CD4-positive, alpha-beta T cell treated with Interferon gamma for 1 hour (primary cell): ENCODE measurements around the gene CTIF.

Source experiments
- DNase-seq: peaks from one replicate; pipeline ENCODE4 v3.0.0-alpha.2; 2020

CTIF gene

DNA sequence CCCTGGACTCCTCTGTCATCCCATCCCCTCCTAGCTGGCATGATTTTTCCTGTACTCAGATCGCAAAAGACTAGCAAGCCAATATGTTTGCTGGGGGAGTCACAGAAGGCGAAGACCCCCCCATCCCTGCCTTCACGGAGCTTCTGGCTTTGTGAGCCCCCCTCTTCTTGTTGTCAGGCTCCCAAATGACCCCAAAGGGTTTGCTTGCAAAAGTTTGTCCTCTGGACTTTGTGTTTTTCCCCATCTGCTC lies 242.0 kb downstream of the CTIF start:
- no peak for DNase-seq

DNA sequence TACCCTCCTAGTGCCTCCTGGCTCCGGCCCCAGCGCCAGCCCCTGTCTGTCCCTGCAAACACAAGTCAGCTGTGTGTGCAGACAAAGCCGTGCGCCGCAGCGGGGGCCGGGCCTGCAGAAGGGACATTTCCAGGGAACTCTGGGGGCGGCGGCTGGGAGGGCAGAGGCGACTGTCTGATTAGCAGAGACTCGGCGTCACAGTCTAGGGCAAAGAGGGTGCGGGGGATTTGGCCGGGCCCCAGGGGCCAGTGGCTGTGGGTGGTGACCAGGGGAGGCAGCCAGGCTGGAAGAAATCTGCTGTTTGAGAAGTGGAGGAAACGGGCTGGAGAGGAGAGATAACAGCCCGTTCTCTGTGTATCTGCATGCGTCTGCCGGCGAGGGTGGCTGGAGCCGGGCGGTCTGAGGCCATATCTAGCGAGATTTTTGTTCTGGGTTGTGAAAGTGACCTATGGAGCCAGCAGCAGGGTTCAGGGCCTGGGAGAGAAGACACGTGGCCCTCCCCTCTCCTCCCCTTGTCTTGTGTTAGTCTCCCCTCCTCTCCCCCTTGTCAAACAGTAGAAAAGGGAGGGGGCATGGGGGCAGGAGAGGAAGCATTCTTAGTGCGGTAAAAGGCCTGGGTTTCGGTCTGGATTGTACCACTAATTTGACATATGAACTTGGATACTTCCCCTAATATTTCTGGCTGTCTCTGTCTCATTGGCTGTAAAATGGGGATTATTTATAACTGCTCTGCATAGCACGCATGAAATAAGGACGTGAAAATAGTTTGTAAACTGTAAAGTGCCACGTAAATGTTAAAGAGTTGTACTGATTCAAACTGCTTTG lies 242.5 kb downstream of the CTIF start:
- peak; percentile 21 for DNase-seq

GRCh38 chr18:48781988-48782363 lies 243.1 kb downstream of the CTIF start:
- DNase-seq, result no peak

DNA sequence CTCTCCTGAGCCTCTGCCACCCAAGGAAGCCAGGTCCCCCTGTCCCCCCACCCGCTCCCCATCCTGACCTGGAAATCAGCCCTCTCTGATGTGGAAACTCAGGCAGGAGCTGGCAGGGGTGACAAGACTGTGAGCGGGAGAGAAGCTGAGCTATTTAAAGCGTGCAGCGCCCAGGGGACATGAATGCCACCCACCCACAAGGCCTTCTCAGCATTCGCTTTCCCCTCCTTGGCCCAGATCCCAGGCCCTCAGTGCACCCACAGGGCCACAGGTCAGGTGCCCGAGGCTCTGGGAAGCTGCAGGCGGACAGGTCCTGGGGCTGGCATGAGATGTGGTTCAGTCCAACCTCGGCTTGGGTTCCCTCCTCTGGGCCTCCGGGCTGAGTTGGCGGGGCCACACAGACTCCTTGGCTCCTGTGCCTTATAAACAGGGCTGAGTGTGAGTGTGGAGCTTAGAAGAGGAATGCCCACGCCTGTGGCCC lies 243.6 kb downstream of the CTIF start:
- DNase-seq, result no peak

DNA sequence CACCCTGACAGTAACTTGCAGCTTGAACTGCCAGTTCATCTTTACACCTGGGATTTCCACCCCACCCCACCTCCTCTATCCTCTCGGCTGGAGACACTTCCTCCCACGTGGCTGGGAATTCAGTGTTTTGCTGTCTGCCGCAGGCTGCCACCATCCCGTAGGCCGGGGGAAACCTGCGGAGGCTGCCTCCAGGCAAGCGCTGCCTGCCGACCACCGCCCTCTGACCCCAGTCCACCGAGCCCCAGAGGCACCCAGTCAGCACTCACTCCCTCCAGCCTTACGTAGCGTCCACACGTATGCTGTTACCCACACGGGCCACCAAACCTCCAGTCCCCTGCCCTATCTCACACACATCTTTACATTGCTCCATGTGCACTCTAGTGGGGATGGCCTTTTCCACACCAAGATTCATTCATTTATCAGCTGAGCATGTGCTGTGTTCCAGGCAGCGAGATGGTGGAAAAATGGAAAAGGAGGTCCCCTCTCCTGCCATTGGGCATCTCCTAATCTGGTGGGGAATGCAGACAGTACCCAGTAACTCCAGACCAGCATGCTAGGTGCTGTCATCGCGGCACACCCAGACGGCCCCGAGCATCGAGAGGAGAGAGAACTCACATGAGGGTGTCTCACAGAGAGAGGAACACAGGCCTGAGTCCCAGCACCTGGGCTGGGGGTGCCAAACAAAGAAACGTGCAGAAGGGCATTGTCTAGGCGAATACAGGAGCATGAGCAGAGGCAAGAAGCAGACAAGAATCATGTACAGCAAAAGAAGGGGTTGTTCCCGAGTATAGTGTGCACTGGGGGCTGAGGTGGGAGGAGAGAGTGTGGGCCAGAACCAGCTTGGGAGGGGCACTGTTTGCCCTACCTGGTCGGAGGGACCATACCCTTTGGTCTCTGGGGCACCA lies 245.0 kb downstream of the CTIF start:
- DNase-seq, result no peak

DNA sequence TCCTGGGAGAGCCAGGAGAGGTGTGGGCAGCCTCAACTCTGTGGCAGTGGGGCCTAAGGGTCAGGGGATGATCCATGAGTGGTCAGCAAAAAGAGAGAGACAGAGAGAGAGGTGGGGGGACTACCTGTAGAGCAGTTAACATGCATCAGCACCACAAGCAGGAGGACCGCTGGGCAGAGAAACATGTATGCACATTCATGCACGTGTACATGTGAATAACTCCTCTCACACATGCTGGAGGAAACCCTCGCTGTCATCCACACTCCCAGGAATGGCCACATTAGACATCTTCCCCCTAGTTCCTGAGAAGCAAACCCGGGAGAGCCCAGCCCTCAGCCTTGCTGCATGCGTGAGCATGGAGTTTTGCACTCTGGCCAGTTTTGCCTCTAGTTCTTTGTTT lies 245.8 kb downstream of the CTIF start:
- DNase-seq, result no peak

- DNase-seq, result peak; percentile 50
These were observed 246.3 kb downstream of the CTIF start for GRCh38 chr18:48785091-48785614.

DNA sequence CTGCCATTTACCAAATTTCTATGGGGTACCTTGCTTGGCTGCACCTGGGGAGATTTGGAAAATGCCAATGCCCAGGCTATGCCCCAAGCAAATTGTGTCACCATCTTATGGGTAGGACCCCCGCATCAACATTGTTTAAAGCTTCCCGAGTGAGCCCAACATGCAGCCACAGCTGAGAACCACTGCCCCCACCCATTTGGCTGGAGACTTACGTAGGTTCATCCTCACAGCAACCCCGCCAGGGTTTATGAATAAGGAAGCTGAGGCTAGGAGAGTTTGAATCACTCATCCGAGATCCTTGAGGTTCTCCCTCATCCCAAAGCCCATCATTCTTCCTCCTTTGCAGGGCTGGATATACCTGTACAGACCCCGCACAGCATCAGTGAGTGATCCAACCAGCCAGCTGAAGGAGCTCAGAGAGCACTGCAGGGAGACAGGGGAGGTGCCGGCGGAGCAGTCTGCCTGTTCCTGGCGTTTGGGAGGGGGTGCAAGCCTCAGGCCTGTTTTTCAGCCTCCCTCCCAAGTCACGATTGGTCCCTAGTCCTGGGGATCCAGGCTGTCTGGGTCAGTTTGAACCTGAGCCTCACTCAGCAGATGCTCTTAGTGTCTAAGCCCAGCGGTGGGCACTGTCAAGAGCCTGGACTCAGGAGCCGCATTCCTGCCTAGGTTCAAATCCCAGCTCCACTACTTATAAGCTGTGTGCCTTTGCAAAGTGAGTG lies 247.1 kb downstream of the CTIF start:
- DNase-seq, result no peak

DNA sequence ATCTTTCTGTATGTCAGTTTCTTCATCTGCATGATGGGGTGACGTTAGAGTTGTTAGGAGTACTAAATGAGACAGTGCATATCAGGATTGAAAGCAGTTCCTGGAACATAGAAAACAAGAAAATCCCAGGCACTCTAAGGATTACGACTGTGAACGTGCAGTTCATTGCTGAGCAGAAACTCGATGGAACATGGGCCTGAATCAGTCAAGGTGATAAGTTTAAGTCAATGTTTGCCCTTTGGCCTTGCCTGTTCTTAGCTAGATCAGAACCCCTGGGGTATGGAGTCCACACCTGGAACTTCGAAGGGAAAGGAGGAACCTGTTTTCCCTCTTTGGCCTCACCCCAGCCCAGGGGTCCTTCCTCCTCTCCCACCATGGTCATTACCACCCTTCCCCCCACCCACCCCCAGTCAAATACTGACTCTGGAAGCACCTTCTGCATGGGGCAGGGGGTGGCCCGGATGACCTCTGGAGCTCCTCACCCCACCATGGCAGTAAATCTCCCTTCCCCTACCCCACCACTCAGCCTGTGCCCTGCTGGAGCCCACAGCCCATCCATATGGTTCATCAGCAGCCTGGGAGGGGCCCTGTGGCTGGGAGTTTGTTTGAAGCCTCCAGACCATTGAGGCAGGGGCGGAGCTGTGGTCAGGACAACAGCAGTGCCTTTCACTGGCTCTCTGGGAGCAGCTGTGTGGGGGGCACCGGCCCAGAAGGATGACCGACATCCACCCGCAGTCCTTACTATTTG lies 247.8 kb downstream of the CTIF start:
- no peak for DNase-seq

GRCh38 chr18:48787203-48788151 lies 248.6 kb downstream of the CTIF start:
- DNase-seq, result no peak

- DNase-seq, result no peak
These were observed 249.5 kb downstream of the CTIF start for GRCh38 chr18:48788373-48788772.

DNA sequence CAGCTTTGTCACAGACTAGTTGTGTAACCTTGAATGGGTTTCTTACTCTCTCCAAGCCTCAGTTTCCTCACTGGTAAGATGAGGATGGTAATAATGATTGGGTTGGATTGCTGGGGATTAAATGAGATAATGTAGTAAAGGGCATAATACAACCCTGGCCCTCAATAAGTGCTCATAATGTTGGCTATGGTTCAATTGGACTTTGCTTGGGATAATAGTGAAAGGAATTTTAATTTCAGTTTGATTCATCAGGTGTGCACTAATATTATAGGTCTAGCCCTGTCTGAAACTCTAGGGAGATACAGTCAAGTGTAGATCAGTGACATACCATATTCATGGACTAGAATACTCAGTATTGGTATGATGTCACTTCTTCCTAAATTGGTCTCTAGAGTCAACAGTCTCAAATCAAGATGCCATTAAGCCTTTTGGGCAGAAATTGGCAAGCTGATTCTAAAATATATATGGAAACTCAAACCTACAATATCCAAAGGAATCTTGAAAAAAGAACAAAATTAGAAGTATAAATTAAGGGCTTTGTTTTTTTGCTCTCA lies 250.5 kb downstream of the CTIF start:
- no peak for DNase-seq

DNA sequence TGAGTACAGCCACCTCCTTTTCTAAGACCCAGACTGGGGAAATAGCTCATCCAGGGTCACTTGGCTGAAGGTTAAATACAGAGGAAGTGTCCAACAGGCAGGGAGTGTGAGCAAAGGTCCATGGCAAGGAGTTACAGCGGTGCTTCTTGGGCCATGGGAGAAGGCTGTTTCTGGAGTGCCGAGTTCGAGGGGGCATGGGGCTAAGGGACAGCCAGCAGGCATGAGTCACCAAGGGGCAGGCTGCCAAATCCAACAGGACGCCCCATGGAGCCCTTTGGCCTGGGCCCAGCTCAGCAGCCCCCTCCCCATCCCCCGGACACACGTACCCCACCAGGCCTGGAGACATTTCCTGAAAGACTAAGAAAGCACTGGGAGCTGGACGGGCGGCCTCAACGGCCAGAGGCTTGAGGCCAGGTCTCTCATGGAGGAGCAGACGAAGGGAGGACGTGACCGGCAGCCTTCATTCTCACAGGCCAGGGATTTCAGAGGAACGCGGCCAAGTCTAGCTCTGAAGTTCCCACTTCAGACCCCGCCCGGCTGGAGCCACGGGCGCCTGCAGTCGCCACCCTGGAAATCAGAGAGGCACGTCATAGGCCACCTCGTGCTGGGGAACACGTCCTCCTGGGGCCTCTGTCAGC lies 251.5 kb downstream of the CTIF start:
- no peak for DNase-seq

DNA sequence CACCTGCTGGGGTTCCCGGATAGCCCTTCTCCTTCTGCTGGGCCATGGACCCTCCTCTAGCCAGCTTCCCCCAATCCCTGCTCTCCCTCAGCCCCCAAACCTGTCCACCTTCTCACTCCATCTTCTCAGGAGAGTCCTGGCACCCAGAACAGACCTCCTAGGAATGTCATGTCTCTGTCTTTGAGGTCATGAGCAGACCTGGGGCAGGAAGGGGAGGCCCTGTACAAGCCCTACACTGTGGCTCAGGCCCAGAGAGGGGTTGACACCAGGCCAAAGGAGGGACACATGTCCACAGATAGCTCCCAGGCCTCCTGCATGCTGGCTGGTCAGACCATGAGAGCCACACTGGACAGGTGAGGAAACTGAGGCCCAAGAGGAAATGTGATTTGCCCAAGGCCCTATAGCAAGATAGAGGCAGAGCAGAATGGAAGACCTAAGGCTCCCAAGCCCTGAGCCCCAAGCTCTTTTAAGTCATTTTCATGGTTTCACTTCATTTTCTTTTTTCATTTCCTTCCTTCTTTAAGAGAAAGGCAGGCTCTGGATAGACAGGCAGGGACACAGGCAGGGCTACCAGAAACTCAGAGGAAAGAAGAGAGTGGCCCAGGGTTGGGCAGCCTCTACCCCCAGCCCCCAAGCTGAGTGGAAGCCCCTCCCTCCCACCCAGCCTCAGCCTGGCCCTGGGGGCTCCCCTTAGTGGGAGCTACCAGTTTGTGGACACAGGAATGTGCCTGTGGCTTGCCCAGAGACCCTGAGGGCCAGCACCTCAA lies 252.2 kb downstream of the CTIF start:
- no peak for DNase-seq

DNA sequence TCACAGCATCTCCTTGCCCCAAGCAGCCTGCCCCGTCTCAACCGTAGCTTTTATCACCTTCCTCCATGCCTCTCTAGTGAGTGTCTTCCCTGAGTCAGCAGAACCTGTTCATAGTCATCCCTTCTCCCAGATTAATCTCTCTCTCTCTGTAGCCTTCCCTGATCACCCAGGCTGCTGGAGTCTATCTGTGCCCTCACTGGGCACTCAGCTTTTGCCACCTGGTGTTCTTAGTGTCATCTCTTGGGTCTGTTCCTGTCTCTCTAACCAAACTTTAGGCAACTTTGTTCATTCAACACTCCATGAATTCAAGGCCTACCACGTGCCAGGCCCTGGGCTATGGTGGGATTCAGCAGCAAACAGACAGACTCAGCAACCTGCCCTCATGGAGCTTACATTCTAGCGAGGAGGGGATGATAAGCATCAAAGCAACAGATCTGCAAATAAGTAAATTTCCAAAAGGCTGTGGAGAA lies 252.8 kb downstream of the CTIF start:
- DNase-seq, result no peak

DNA sequence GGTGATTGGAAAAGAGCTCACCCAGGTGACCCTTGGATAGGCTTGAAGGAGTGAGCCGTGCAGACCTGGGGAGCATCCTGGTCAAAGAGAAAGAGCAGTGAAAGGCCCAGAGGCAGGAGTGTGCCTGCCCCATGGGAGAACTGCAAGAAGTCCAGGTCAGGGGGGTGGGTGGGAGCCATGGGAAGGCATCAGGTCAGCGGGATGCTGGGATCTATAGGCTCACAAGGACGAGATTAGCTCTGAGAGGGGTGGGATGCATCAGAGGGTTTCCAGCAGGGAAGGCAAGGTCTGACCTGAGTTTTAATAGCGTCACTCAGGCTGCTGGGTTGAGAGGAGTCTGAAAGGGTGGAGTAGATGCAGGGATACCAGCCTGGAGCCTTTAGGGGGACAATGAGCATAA lies 253.3 kb downstream of the CTIF start:
- no peak for DNase-seq

DNA sequence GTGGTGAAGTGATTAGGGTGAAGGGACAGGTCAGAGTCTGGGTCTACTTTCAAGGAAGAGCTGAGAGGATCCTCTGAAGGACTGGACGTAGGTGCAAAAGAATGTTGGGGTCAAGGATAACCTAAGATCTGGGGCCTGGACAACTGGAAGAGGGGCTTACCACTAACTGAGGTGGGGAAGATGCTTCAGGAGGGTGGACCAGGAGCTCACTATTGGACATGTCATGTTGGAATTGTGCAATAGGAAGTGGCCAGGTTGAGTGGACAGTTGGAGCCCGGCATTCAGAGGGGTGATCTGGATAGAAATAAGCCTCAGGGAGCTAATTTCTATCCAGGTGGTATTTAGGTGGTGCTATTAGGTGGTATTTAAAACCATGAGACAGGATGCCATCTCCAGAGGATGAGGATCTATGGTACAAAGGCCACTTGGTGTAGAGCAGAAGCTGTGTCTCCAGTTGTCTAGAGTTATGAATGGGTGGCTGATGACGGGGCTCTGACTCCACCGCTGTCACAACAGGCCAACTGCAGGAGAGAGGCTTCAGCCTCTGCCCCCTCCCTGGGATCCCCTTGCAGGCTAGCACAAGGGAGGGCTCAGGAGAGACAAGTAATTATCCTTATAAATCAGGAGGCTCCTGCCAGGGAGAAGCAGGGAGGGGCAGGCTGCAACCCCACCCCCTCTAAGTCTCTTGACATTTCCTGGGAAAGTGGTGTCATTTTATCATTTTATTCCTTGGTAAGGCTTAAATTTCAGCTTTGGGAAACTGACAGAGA lies 254.0 kb downstream of the CTIF start:
- no peak for DNase-seq

DNA sequence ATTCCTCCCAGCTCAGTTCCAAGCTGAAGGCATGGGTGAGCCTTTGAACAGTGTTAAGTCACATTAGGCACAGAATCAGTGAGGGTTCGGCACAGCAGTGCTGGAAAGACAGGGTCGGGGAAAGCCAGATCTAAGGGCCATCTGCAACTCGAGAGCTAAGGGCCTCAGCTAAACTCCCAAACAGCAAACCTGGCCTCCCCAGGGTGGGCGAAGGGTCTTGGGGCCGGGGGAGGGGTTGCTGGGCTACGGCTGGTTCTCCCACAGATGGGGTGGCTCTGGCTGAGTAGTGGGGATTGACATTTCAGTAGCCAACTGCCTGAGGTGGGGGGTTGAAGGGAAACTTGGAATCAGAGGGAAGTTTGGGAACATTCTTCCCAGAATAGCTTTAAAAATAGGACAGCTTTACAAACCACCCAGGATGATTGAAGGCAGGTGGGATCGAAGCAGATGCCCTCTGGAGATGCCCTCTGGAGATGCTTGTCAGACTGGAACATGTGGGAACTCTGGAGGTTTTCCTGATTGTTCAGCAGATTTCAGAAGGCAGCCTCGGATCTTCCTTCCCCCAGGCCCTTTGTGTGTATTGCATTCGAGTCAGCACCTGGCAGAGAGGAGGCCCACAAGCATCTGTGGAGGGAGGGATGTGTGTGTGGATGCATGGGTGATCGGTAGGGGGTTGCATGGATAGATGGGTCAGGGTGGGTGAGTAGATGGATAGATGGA lies 255.6 kb downstream of the CTIF start:
- no peak for DNase-seq
